Amygdala (tissue), 56 donors: ENCODE results near the gene SOX8.

ENCODE experiments used
- DNase-seq, 56 donors: peaks; one replicate each; lab custom pipeline; 2025; lab: John Stamatoyannopoulos, UW

SOX8 gene

DNA sequence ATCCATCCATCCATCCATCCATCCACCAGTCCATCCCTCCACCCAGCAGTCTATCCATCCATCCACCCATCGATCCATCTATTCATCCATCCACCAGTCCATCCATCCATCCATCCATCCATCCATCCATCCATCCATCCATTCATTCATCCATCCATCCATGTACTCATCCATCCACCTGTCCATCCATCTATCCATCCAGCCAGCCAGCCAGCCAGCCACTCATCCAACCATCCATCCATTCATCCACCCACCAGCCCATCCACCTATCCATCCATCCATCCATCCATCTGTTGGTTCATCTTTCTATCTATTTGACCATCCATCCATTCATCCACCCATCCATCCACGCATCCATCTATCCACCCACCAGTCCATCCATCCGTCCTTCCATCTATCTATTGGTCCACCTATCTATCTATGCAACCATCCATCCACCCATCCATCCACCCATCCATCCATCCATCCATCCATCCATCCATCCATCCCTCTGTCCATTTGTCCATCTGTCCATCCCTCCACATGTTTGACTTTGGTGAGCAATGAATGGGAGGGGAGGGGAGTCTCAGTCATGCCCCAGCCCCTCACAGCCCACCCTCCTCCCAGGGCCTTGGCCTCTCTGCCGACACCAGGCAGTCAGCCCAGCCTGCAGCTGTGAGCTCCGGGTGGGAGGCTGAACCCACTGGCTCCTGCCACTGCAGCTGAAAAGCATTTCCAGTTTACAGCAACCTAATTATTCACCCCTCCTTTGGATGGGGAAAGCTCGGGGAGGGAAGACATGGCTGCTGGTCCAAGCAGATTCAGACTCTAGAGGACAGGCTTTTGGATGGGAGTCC is 52.9 kb downstream of the SOX8 start:
- peak in 41 of 56 donors; percentile 23 to 85 (median 69) for DNase-seq

DNA sequence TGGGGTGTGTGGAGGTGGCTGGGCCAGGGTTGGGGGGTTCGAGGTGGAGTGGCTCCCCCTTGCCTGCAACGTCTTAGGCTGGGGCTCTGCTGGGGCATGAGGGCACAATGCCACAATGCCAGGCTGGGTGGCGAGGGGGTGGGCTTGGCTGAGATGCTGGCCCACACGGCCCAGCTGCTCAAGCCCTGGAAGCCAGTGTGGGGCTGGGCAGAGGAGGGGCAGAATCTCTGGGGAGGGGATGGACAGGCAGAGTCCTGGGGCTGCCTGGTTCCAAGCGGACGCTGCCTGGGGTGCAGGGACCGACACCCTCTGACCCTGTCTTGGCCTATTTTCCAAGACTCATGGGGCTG is 53.5 kb downstream of the SOX8 start:
- DNase-seq, result peak in 38 of 56 donors; percentile 19 to 85 (median 69)

- peak in 1 of 56 donors; percentile 15 for DNase-seq
These were observed 54.6 kb downstream of the SOX8 start for GRCh38 chr16:1036166-1036565.
